ENCODE data around the gene PARN.
"Not testable (repeated sequence)": the region's sequence is repeated elsewhere in the genome, so short reads cannot be mapped to it uniquely, and the experiment has no call there.

The PARN gene

GRCh38 chr16:14629919-14630619 lies at the start of gene PARN:
Gene PARN (minus strand): TSS chr16:14630260. CDS start chr16:14630125, 135 bp downstream.
- peak; percentile 97 for DNase-seq (ENCODE audit: low read depth)

GRCh38 chr16:14678748-14679497 lies 48.9 kb upstream of the PARN start:
- no peak for DNase-seq (ENCODE audit: low read depth)

- DNase-seq (ENCODE audit: low read depth): no peak
Observed at GRCh38 chr16:14677627-14678026, 47.6 kb upstream of the PARN start.

GRCh38 chr16:14676633-14677032 lies 46.6 kb upstream of the PARN start:
- DNase-seq (ENCODE audit: low read depth): no peak

GRCh38 chr16:14672403-14672971 lies 42.4 kb upstream of the PARN start:
- no peak for DNase-seq (ENCODE audit: low read depth)

GRCh38 chr16:14669776-14670175 lies 39.7 kb upstream of the PARN start:
- DNase-seq (ENCODE audit: low read depth): no peak

GRCh38 chr16:14668556-14669223 lies 38.6 kb upstream of the PARN start:
- no peak for DNase-seq (ENCODE audit: low read depth)

GRCh38 chr16:14667347-14668266 lies 37.5 kb upstream of the PARN start:
- DNase-seq (ENCODE audit: low read depth): no peak

- no peak for DNase-seq (ENCODE audit: low read depth)
Observed at GRCh38 chr16:14658063-14658462, 28.0 kb upstream of the PARN start.

- no peak for DNase-seq (ENCODE audit: low read depth)
Observed at GRCh38 chr16:14652726-14653125, 22.7 kb upstream of the PARN start.

GRCh38 chr16:14650629-14651028 lies 20.6 kb upstream of the PARN start:
- no peak for DNase-seq (ENCODE audit: low read depth)

- no peak for DNase-seq (ENCODE audit: low read depth)
Observed at GRCh38 chr16:14649816-14650215, 19.8 kb upstream of the PARN start.

- no peak for DNase-seq (ENCODE audit: low read depth)
Observed at GRCh38 chr16:14641926-14642325, 11.9 kb upstream of the PARN start.

- no peak for DNase-seq (ENCODE audit: low read depth)
Observed at GRCh38 chr16:14641206-14641605, 11.1 kb upstream of the PARN start.

GRCh38 chr16:14640538-14640937 lies 10.5 kb upstream of the PARN start:
- DNase-seq (ENCODE audit: low read depth): no peak

GRCh38 chr16:14636951-14637240 lies 6.8 kb upstream of the PARN start:
- DNase-seq (ENCODE audit: low read depth): not testable (repeated sequence)

- DNase-seq (ENCODE audit: low read depth): not testable (repeated sequence)
Observed at GRCh38 chr16:14636179-14636950, 6.3 kb upstream of the PARN start.

GRCh38 chr16:14635395-14636165 lies 5.5 kb upstream of the PARN start:
- no peak for DNase-seq (ENCODE audit: low read depth)

GRCh38 chr16:14634389-14634725 lies 4.3 kb upstream of the PARN start:
- DNase-seq (ENCODE audit: low read depth): no peak
